ENCODE results near the gene HBS1L. TPM values are rescaled to one million over a fixed set of nuclear protein-coding genes. Genes with fewer than 3 reads are reported as not detected.

The HBS1L gene
- polyA plus RNA-seq, 1 experiment = 101 TPM

GRCh38 chr6:134948691-134949090 is 105.9 kb downstream of the HBS1L start:
- Histone ChIP-seq H3K27ac (ENCODE audit: low read depth, low read length) (no peak overlapping the region), H3K4me3 (ENCODE audit: low read depth, low read length) (no peak overlapping the region), H3K9me3 (ENCODE audit: control insufficient read depth, insufficient read depth, low read length) (peaks cover 3% of the 10 kb centered on the region; the same call in 1 of the 2 replicates), H3K27me3 (ENCODE audit: control insufficient read depth, insufficient read depth, low read length) (no peaks in the 10 kb centered on the region)
- CTCF ChIA-PET = interaction anchor here (0.7 to 2.8 kb wide), 4 partner anchors 8 to 793 kb away, joined by 3 to 23 read pairs (median 3); no protein-coding TSS in a partner anchor
- TF ChIP-seq, protein P1, sequence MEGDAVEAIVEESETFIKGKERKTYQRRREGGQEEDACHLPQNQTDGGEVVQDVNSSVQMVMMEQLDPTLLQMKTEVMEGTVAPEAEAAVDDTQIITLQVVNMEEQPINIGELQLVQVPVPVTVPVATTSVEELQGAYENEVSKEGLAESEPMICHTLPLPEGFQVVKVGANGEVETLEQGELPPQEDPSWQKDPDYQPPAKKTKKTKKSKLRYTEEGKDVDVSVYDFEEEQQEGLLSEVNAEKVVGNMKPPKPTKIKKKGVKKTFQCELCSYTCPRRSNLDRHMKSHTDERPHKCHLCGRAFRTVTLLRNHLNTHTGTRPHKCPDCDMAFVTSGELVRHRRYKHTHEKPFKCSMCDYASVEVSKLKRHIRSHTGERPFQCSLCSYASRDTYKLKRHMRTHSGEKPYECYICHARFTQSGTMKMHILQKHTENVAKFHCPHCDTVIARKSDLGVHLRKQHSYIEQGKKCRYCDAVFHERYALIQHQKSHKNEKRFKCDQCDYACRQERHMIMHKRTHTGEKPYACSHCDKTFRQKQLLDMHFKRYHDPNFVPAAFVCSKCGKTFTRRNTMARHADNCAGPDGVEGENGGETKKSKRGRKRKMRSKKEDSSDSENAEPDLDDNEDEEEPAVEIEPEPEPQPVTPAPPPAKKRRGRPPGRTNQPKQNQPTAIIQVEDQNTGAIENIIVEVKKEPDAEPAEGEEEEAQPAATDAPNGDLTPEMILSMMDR (IDR thresholded peaks at IDR 0.05; ENCODE audit: low read depth, low read length) = no peak
- POLR2A ChIA-PET = no interaction called here
- DNase-seq (ENCODE audit: low read depth, low spot score) = no peak

DNA sequence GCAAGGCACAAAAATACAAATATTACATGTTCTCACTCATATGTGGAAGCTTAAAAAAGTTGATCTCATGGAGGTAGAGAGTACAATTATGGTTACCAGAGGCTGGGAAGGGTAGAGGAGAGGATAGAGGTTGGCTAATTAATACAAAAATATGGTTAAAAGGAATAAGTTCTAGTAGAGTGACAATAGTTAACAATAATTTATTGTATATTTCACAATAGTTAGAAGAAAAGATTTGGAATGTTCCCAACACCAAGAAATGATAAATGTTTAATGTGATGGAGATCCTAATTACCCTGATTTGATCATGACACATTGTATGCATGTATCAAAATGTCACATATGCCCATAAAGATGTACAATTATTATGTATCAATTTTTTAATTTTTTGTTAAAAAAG is 106.5 kb downstream of the HBS1L start:
- Histone ChIP-seq H3K27ac (ENCODE audit: low read depth, low read length) (no peak overlapping the region), H3K9me3 (ENCODE audit: control insufficient read depth, insufficient read depth, low read length) (peaks cover 3% of the 10 kb centered on the region; the same call in 1 of the 2 replicates), H3K4me3 (ENCODE audit: low read depth, low read length) (no peak overlapping the region), H3K27me3 (ENCODE audit: control insufficient read depth, insufficient read depth, low read length) (no peaks in the 10 kb centered on the region)
- ChIA-PET POLR2A (no interaction called here), CTCF (interaction anchor here (1.3 to 2.8 kb wide), 2 partner anchors 7 to 65 kb away, joined by 4 to 23 read pairs; no protein-coding TSS in a partner anchor)
- TF ChIP-seq, protein P1 (IDR thresholded peaks at IDR 0.05; ENCODE audit: low read depth, low read length) = no peak
- DNase-seq (ENCODE audit: low read depth, low spot score) = no peak

GRCh38 chr6:134945045-134945444 is 109.6 kb downstream of the HBS1L start:
- Histone ChIP-seq H3K27me3 (ENCODE audit: control insufficient read depth, insufficient read depth, low read length) (no peaks in the 10 kb centered on the region), H3K4me3 (ENCODE audit: low read depth, low read length) (no peak overlapping the region), H3K27ac (ENCODE audit: low read depth, low read length) (no peak overlapping the region), H3K9me3 (ENCODE audit: control insufficient read depth, insufficient read depth, low read length) (peaks cover 3% of the 10 kb centered on the region; the same call in 1 of the 2 replicates)
- ChIA-PET CTCF (interaction anchor here (2.0 to 2.3 kb wide), 2 partner anchors 789 to 821 kb away, joined by 7 to 8 read pairs; no protein-coding TSS in a partner anchor), POLR2A (interaction anchor here (0.6 kb wide), 1 partner anchor 20 kb away, joined by 5 read pairs; no protein-coding TSS in a partner anchor)
- DNase-seq (ENCODE audit: low read depth, low spot score) = no peak
- TF ChIP-seq, protein P1 (IDR thresholded peaks at IDR 0.05; ENCODE audit: low read depth, low read length) = no peak

DNA sequence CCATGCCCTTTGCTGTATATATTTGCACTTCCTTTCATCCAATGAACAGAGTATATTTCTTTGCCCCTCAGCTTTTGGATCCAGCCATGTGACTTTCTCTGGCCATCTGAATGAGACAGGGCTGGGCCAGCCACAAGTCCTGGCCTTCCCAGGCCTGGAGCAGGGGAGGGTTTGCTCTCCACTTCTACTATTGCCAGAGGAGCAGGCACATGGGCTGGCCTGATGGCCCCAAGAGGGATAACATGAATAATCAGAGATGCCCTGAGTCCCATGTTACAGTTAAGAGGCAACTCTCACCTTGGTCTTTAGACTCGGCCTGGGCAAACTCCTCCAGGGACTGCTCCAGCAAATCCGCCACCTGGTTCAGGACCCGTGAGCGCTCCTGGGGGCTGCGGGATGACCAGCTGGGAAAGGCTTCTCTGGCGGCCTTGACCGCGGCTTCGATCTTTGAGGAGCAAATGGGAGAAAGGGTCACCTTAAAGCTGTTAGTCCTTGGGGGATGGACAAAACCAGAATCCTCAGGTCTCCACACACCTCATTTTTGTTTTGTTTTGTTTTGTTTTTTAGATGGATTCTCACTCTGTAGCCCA is 111.0 kb downstream of the HBS1L start:
- CTCF ChIA-PET = interaction anchor here (0.9 to 2.3 kb wide), 4 partner anchors 117 to 847 kb away, joined by 3 to 8 read pairs (median 6); no protein-coding TSS in a partner anchor
- H3K9me3 ChIP-seq (ENCODE audit: control insufficient read depth, insufficient read depth, low read length) = peaks cover 3% of the 10 kb centered on the region; the same call in 1 of the 2 replicates
- POLR2A ChIA-PET = no interaction called here
- TF ChIP-seq, protein P1 (IDR thresholded peaks at IDR 0.05; ENCODE audit: low read depth, low read length) = no peak
- H3K27me3 ChIP-seq (ENCODE audit: control insufficient read depth, insufficient read depth, low read length) = no peaks in the 10 kb centered on the region
- no peak overlapping the region for H3K27ac ChIP-seq (ENCODE audit: low read depth, low read length)
- H3K4me3 ChIP-seq (ENCODE audit: low read depth, low read length) = no peak overlapping the region
- DNase-seq (ENCODE audit: low read depth, low spot score) = no peak

DNA sequence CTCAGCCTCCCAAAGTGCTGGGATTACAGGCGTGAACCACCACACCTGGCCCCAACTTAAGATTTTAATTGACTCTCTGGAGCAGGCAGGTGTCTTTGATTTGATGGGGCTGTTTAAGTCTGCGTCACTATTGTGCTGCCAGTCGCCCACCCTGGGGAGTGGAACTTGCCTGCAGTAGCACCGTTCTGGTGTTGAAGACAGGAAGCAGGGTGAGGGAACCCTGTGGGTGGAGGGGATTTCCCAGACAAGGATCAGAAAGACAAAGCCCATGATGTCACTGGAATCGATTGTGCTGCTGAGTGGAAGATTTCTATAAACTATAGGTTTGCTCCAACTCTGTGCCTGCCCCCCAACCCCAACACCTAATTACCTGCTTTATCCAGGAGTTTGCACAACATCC is 115.7 kb downstream of the HBS1L start:
- H3K4me3 ChIP-seq (ENCODE audit: low read depth, low read length) = no peak overlapping the region
- H3K27me3 ChIP-seq (ENCODE audit: control insufficient read depth, insufficient read depth, low read length) = no peaks in the 10 kb centered on the region
- TF ChIP-seq, protein P1 (IDR thresholded peaks at IDR 0.05; ENCODE audit: low read depth, low read length) = no peak
- POLR2A ChIA-PET = interaction anchor here (0.6 kb wide), 1 partner anchor 495 kb away, joined by 3 read pairs; no protein-coding TSS in a partner anchor
- no peaks in the 10 kb centered on the region for H3K9me3 ChIP-seq (ENCODE audit: control insufficient read depth, insufficient read depth, low read length)
- CTCF ChIA-PET = interaction anchor here (0.7 to 5.5 kb wide), 9 partner anchors 19 to 966 kb away, joined by 3 to 109 read pairs (median 18); no protein-coding TSS in a partner anchor
- no peak for DNase-seq (ENCODE audit: low read depth, low spot score)
- no peak overlapping the region for H3K27ac ChIP-seq (ENCODE audit: low read depth, low read length)
